ENCODE measurements around the gene RNF220. TPM values are rescaled to one million over a fixed set of nuclear protein-coding genes. Genes with fewer than 3 reads are reported as not detected.

Gene RNF220
- total and polyA plus RNA-seq, 9 of the 15 experiments (the other 6 are each of a cell fraction or from before 2014, with no cell fraction given) = 5.1 to 117 (median 66.9) TPM

GRCh38 chr1:44609412-44609767 is 204.3 kb downstream of the RNF220 start:
- H3K36me3 ChIP-seq (ENCODE audit: control insufficient read depth, insufficient read depth, low read length) = no peaks in the 10 kb centered on the region
- H3K27me3 ChIP-seq (ENCODE audit: control insufficient read depth in 2 of 2, insufficient read depth in 2 of 2, low read length in 2 of 2) = peaks cover 0 to 5% of the 10 kb centered on the region in 2 experiments; a peak in 3 of 5 replicates
- peak overlapping the region; percentile 60 for H3K4me2 ChIP-seq (ENCODE audit: insufficient read depth, low read length)
- 6% methylated on average over 10 of the region's 10 CpGs for WGBS (ENCODE audit: insufficient coverage, low coverage, missing lambda C conversion rate)
- no peak overlapping the region for H3K27ac ChIP-seq (ENCODE audit: extremely low read depth, low read depth, low read length)
- no peaks in the 10 kb centered on the region for H3K9me3 ChIP-seq (replicated peaks; ENCODE audit: control insufficient read depth, insufficient read depth, low read depth, low read length)
- ATAC-seq = peak; percentile 92
- H3K9me1 ChIP-seq (ENCODE audit: control insufficient read depth, insufficient read depth, low read length) = peaks cover 5% of the 10 kb centered on the region
- peak overlapping the region in 1 of 2 experiments; percentile 79; a peak in 2 of 4 replicates for H3K9ac ChIP-seq (ENCODE audit: insufficient read depth in 1 of 2, low read depth in 2 of 2, low read length in 2 of 2)
- peak; percentile 76 for FAIRE-seq
- intact Hi-C loops (cut with micrococcal nuclease) = loop anchor here (1.0 kb wide), 1 partner anchor 44 kb away; no protein-coding TSS in a partner anchor
- in situ Hi-C loops (cut with MboI) = loop anchor here (5.0 kb wide), 1 partner anchor 43 kb away; no protein-coding TSS in a partner anchor
- peaks cover 21 to 26% of the 10 kb centered on the region in 2 experiments for H3K4me1 ChIP-seq (replicated peaks in 1 of 2; ENCODE audit: control insufficient read depth in 2 of 2, insufficient read depth in 2 of 2, low read length in 2 of 2)
- ChIA-PET POLR2A (interaction anchor here (0.6 to 2.7 kb wide), 10 partner anchors 16 to 493 kb away, joined by 3 to 17 read pairs (median 4); no protein-coding TSS in a partner anchor), CTCF (ENCODE audit: low intra/inter-chr PET ratio) (interaction anchor here (0.8 to 3.2 kb wide), 3 partner anchors 38 to 52 kb away, joined by 3 to 62 read pairs (median 5); no protein-coding TSS in a partner anchor)
- peak; percentile 80 to 87 (median 84) for DNase-seq (ENCODE audit: extremely low read depth in 1 of 4, low spot score in 3 of 4)
- H3K79me2 ChIP-seq (ENCODE audit: control insufficient read depth, insufficient read depth, low read length) = no peaks in the 10 kb centered on the region
- no peak overlapping the region for H3K4me3 ChIP-seq
- no TSS peak for BruUV-seq (replicated peaks)
- peak overlapping the region; percentile 11 for H2AFZ ChIP-seq (ENCODE audit: low read depth, low read length)
- peaks cover 3% of the 10 kb centered on the region; the same call in 1 of the 2 replicates for H4K20me1 ChIP-seq (replicated peaks; ENCODE audit: control insufficient read depth, insufficient read depth, low read length)
- TF ChIP-seq CCAR2 (IDR thresholded peaks at IDR 0.05; ENCODE audit: low read depth, low read length) (no peak), JUN (IDR thresholded peaks at IDR 0.05; ENCODE audit: borderline replicate concordance, low read depth, low read length) (no peak), JUN (CRISPR knock-in tag; IDR thresholded peaks at IDR 0.05; ENCODE audit: borderline replicate concordance) (no peak), CTCF (IDR thresholded peaks at IDR 0.05 in 2 of 3, conservative IDR thresholded peaks at IDR 0.05 in 1 of 3; ENCODE audit: insufficient read depth in 2 of 3, low read depth in 1 of 3, low read length in 3 of 3) (peak; percentile 89 to 90 (median 90)), RCOR1 (IDR thresholded peaks at IDR 0.05; ENCODE audit: borderline replicate concordance in 1 of 2, low read depth in 2 of 2, low read length in 2 of 2) (0 out of 4 replicates have a peak, but pooled peaks of 1 of the 2 experiments have one; percentile 16), ZNF239 (CRISPR knock-in tag; IDR thresholded peaks at IDR 0.05) (no peak), ZFX (CRISPR knock-in tag; IDR thresholded peaks at IDR 0.05) (0 out of 2 replicates have a peak, but pooled peaks have one; percentile 15), ZNF23 (CRISPR knock-in tag; IDR thresholded peaks at IDR 0.05) (no peak), SRF (CRISPR knock-in tag; IDR thresholded peaks at IDR 0.05) (no peak), CBX2 (IDR thresholded peaks at IDR 0.05; ENCODE audit: insufficient read depth, low read length, poor library complexity, severe bottlenecking) (no peak), ERF (CRISPR knock-in tag; IDR thresholded peaks at IDR 0.05) (no peak), GATA2 (CRISPR knock-in tag; IDR thresholded peaks at IDR 0.05) (no peak), RAD21 (CRISPR knock-in tag; conservative IDR thresholded peaks at IDR 0.05 in 1 of 2, IDR thresholded peaks at IDR 0.05 in 1 of 2) (peak; percentile 87 to 96), ZNF212 (CRISPR knock-in tag; IDR thresholded peaks at IDR 0.05) (no peak), ZNF347 (CRISPR knock-in tag; IDR thresholded peaks at IDR 0.05; ENCODE audit: low read depth) (no peak)
- TF ChIP-seq, protein P1, sequence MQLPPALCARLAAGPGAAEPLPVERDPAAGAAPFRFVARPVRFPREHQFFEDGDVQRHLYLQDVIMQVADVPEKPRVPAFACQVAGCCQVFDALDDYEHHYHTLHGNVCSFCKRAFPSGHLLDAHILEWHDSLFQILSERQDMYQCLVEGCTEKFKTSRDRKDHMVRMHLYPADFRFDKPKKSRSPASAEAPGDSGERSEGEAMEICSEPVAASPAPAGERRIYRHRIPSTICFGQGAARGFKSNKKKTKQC (CRISPR knock-in tag; IDR thresholded peaks at IDR 0.05) = no peak
- TF ChIP-seq, protein P2, sequence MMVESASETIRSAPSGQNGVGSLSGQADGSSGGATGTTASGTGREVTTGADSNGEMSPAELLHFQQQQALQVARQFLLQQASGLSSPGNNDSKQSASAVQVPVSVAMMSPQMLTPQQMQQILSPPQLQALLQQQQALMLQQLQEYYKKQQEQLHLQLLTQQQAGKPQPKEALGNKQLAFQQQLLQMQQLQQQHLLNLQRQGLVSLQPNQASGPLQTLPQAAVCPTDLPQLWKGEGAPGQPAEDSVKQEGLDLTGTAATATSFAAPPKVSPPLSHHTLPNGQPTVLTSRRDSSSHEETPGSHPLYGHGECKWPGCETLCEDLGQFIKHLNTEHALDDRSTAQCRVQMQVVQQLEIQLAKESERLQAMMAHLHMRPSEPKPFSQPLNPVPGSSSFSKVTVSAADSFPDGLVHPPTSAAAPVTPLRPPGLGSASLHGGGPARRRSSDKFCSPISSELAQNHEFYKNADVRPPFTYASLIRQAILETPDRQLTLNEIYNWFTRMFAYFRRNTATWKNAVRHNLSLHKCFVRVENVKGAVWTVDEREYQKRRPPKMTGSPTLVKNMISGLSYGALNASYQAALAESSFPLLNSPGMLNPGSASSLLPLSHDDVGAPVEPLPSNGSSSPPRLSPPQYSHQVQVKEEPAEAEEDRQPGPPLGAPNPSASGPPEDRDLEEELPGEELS (CRISPR knock-in tag; IDR thresholded peaks at IDR 0.05; ENCODE audit: borderline replicate concordance) = no peak

All from K562 (cell line).